Activated CD4-positive, alpha-beta T cell treated with anti-CD3 and anti-CD28 coated beads, Interleukin-2, amount 50 U/mL, for 16 hours (primary cell): ENCODE results near the gene ZSCAN18.

ENCODE experiments used
- DNase-seq: peaks from one replicate; pipeline ENCODE4 v3.0.0-alpha.2; 2020

The ZSCAN18 gene

GRCh38 chr19:58086825-58087710 lies 11.0 kb downstream of the ZSCAN18 start:
- DNase-seq, result no peak

- no peak for DNase-seq
These were observed 12.6 kb downstream of the ZSCAN18 start for GRCh38 chr19:58085348-58085875.

GRCh38 chr19:58084596-58085347 lies 13.3 kb downstream of the ZSCAN18 start:
- no peak for DNase-seq

- DNase-seq, result no peak
These were observed 15.0 kb downstream of the ZSCAN18 start for GRCh38 chr19:58083021-58083420.

- no peak for DNase-seq
These were observed 18.2 kb downstream of the ZSCAN18 start for GRCh38 chr19:58079792-58080191.

- DNase-seq, result no peak
These were observed 30.7 kb downstream of the ZSCAN18 start for GRCh38 chr19:58067240-58067912.

- DNase-seq, result no peak
These were observed 34.3 kb downstream of the ZSCAN18 start for GRCh38 chr19:58063712-58064111.

GRCh38 chr19:58060231-58060630 lies 37.8 kb downstream of the ZSCAN18 start:
- no peak for DNase-seq

GRCh38 chr19:58059671-58060078 lies 38.4 kb downstream of the ZSCAN18 start:
- DNase-seq, result no peak

GRCh38 chr19:58059003-58059670 lies 38.9 kb downstream of the ZSCAN18 start, which contains the start of gene ZNF135:
TSS of gene ZNF135 (plus strand) at chr19:58059282. CDS start at chr19:58060003, 721 bp downstream.
- DNase-seq, result no peak

GRCh38 chr19:58058467-58058866 lies 39.6 kb downstream of the ZSCAN18 start:
- DNase-seq, result no peak

- no peak for DNase-seq
These were observed 41.2 kb downstream of the ZSCAN18 start for GRCh38 chr19:58056861-58057260.

GRCh38 chr19:58056261-58056660 lies 41.8 kb downstream of the ZSCAN18 start:
- no peak for DNase-seq

GRCh38 chr19:58054901-58055874 lies 42.8 kb downstream of the ZSCAN18 start:
- no peak for DNase-seq

GRCh38 chr19:58053480-58054156 lies 44.4 kb downstream of the ZSCAN18 start:
- DNase-seq, result no peak

GRCh38 chr19:58052256-58052655 lies 45.8 kb downstream of the ZSCAN18 start:
- DNase-seq, result no peak

GRCh38 chr19:58047672-58048071 lies 50.4 kb downstream of the ZSCAN18 start:
- DNase-seq, result no peak

- DNase-seq, result no peak
These were observed 51.2 kb downstream of the ZSCAN18 start for GRCh38 chr19:58046856-58047255.

GRCh38 chr19:58045411-58046050 lies 52.5 kb downstream of the ZSCAN18 start:
- DNase-seq, result no peak

GRCh38 chr19:58044886-58045285 lies 53.1 kb downstream of the ZSCAN18 start:
- no peak for DNase-seq
